Esophagus muscularis mucosa (tissue), 3 donors: Measurements from ENCODE around the gene CNTLN.

ENCODE experiments used
- EP300 ChIP-seq: sonication (generic); formaldehyde crosslinking; IDR thresholded peaks from one replicate; pipeline ENCODE4 v1.6.1; 2017; ENCODE audit warnings: antibody characterized with exemption
- TF ChIP-seq, protein P1 (sequence below), 3 experiments: fragments of 200-600 bp in 2 of 3; fragments of 450-650 bp in 1 of 3; sonication (generic) in 2 of 3; IDR thresholded peaks; one replicate each; pipeline ENCODE4 v1.5.1; 2017 to 2019; ENCODE audit warnings: antibody characterized with exemption in 3 of 3, mild to moderate bottlenecking in 2 of 3, moderate library complexity in 1 of 3

DNA sequence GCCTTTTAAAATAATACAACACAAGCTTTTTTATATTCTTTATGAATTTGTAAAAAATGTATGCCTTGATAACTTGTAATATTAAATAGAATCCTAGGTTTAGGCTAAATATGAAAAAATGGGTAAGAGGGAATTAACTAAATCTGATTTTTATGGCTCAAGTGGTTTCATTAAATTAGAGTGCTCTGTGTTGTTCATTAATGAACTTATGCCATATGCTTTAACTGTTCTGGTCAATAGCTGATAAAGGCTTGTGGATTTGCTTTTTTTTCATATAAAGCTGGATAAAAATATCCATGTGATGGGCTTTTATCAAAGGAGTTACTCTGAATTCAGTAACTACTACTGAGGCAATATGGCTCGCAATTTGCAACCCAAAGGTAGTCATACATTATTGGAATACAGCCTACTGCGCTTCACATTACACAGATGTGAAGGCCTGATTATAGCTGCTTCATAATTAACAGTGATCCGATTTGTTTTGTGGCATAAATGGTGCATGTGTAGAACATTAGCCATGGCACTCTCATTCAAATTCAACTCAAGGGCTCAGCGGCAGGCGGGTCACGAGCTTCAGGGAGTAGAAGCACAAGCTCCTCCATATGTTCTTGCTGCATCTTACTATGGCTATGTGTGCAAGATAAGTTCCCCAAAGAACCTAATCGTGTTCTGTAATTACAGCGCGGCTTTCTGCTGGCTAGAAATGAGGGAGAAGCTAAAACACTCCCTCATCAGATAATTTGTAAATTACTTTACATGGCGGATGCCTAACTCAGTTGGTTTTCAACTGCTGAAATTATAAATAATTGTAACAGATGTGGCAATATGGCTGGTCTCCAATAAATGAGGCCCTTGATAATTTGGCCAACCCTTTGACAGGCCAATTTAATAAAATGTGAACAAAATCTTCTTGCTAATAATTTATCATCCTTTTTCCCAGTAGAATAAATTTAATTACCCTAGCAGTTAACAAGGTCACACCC, 188.3 kb downstream of the CNTLN start:
- TF ChIP-seq, protein P1, sequence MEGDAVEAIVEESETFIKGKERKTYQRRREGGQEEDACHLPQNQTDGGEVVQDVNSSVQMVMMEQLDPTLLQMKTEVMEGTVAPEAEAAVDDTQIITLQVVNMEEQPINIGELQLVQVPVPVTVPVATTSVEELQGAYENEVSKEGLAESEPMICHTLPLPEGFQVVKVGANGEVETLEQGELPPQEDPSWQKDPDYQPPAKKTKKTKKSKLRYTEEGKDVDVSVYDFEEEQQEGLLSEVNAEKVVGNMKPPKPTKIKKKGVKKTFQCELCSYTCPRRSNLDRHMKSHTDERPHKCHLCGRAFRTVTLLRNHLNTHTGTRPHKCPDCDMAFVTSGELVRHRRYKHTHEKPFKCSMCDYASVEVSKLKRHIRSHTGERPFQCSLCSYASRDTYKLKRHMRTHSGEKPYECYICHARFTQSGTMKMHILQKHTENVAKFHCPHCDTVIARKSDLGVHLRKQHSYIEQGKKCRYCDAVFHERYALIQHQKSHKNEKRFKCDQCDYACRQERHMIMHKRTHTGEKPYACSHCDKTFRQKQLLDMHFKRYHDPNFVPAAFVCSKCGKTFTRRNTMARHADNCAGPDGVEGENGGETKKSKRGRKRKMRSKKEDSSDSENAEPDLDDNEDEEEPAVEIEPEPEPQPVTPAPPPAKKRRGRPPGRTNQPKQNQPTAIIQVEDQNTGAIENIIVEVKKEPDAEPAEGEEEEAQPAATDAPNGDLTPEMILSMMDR (IDR thresholded peaks at IDR 0.05): no peak
- TF ChIP-seq EP300: no peak
